Astrocyte of the spinal cord (primary cell): Measurements from ENCODE around the gene NPAS3.

Source experiments
- DNase-seq: peaks from one replicate; pipeline ENCODE4 v3.0.0; 2011; ENCODE audit warnings: low read depth, low spot score
- H3K4me3 ChIP-seq: 2 replicates; pipeline ENCODE4 v1.5.1; 2011; ENCODE audit warnings: low read depth, mild to moderate bottlenecking, low read length, moderate library complexity
- in situ Hi-C: cut with HindIII; loops from 2 replicates; pipeline ENCODE4 v1.10.0; 2017; ENCODE audit warnings: low sequenced_read_pairs
- TF ChIP-seq, protein P1 (sequence below): IDR thresholded peaks from 2 replicates; pipeline ENCODE4 v1.5.1; 2012; ENCODE audit warnings: low read depth, mild to moderate bottlenecking, low read length, inconsistent platforms

NPAS3 gene

DNA sequence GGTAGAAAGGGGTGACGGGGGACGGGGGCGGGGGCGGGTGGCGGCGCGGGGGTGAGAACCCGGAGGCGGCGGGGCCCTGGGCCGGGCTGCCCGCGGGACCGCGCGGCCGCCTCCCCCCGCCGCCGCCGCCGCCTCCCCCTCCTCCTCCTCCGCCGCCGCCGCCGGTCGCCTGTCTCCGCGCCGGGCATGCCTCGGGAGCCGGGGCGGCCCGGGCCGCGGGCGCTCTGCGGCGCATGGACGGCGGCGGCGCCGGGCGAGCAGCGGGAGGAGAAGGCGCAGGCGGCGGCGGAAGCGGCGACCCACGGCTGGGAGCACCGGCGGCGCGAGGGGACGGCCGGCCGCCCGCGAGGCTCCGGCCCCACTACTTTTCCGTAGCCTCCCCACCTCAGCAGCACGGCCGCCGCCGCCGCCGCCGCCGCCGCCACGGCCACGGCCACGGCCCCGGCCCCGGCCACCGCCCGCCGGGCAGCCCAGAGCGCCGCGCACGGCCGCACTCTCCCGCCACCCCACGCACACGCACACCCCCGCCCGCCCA, at the start of gene NPAS3:
Gene NPAS3, plus strand, starts transcription at position 161 of the 535 bp plus-strand sequence.
- no peak for DNase-seq
- H3K4me3 ChIP-seq: peak within 1 kb of the TSS; percentile 59
- in situ Hi-C loops: no loop called here
- TF ChIP-seq, protein P1, sequence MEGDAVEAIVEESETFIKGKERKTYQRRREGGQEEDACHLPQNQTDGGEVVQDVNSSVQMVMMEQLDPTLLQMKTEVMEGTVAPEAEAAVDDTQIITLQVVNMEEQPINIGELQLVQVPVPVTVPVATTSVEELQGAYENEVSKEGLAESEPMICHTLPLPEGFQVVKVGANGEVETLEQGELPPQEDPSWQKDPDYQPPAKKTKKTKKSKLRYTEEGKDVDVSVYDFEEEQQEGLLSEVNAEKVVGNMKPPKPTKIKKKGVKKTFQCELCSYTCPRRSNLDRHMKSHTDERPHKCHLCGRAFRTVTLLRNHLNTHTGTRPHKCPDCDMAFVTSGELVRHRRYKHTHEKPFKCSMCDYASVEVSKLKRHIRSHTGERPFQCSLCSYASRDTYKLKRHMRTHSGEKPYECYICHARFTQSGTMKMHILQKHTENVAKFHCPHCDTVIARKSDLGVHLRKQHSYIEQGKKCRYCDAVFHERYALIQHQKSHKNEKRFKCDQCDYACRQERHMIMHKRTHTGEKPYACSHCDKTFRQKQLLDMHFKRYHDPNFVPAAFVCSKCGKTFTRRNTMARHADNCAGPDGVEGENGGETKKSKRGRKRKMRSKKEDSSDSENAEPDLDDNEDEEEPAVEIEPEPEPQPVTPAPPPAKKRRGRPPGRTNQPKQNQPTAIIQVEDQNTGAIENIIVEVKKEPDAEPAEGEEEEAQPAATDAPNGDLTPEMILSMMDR: no peak

DNA sequence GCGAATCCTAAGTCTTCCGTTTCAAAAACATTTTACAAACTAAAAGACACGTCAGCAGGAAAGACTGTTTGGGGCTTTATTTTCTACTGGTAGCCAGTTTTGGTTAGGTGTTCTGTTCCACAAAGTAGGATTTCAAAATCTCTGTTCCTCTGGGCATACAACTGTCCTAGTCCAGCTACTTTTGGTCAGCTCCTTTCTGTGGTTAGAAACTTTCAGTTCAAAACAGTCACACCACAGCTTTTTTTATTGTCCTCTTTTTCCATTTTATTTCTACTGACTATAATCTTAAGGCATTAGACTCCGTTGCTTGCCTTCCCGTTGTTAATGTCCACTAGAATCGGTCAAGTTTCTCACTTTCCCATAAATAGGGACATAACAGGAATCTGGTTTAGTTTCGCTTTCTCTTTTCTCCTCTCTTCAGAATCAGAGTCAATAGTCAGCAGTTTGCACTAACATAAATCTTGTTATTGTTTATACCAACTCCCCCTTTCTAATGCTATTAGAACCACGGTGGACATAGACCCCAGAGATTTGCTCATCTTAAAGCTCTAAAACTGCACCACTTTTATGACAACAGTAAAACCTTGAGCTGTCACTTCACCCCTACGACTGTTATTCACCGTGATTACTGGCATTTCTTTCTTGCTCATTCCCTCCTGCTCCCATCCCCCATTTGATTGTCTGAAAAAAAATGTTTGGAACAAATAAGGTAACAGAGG, 41.5 kb upstream of the NPAS3 start:
- TF ChIP-seq, protein P1: no peak
- in situ Hi-C loops: no loop called here
- H3K4me3 ChIP-seq: peak overlapping the region; percentile 44
- DNase-seq: peak; percentile 67

DNA sequence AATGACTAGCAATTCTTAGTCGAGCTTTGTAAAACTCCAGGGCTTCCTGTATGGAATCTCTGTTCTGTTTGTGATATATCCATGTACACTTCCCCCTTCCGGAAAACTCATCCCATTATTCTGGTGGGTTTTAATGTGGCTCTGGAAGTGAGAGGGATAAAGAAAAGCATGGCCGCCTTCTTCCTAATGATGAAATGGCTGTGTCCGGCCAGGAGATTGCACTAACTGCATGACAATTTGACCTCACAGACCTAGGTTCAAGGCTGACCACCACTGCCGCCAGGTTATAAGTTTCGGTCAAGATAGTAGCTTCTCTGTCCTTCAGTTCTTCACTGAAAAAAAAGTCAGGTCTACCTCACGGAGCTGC, 41.0 kb upstream of the NPAS3 start:
- DNase-seq: no peak
- peak overlapping the region; percentile 44 for H3K4me3 ChIP-seq
- TF ChIP-seq, protein P1: no peak
- in situ Hi-C loops: no loop called here

DNA sequence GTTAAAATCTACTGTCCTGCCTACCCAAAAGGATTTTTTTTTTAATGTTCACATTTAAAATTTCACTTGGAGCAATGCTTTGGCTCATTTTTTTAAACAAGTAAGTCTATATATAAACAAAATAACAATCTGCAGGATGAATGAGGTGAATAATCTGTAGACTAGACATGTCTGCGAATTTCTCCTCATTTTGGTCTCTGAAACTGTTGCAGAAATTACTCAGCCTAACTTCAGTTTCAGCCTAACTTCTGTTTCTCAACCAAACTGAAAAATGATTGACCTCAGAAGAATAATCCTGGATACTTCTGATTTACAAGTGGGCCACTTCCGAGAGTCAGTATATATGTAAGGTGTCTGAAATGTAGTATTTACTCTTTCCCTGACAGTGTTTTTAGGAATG, 39.8 kb upstream of the NPAS3 start:
- DNase-seq: no peak
- no peak overlapping the region for H3K4me3 ChIP-seq
- in situ Hi-C loops: no loop called here
- TF ChIP-seq, protein P1: no peak

DNA sequence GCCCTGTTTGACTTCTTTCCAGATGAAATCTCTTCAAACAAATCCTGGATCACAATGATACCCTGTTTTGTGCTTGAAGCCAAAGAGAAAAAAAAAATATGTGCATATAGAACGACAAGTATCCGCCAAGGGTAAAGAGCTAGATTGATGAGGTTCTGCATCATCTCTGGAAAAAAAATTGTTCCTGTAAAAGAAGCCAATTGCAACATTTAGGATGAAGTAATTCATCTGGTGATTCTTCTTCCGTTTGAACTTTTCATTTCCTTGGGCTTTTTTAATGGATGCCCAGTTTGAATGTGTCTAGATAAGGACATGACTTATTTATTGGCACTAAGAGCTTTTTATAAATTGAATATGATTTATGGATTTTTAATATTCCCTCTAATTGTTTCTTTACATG, 38.1 kb upstream of the NPAS3 start:
- no peak for DNase-seq
- H3K4me3 ChIP-seq: no peak overlapping the region
- in situ Hi-C loops: no loop called here
- TF ChIP-seq, protein P1: no peak

DNA sequence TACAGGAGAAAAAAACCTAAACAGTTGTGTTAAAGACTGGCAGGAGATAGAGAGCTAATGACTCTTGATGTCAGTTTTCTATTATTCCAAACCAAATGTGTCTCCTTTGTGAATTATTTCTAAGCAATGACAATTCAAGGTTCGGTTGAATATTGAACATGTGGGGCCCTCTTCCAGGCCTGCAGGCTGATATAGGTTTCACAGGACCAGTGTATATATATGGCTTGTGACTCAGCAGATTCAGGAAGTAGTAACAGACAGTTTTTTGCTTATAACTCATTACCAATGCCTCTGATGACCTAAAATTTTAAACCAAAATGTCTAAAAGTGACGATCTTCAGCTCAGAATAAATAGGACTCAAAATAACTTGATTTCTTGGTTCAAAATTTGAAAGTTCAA, 33.7 kb upstream of the NPAS3 start:
- in situ Hi-C loops: no loop called here
- no peak overlapping the region for H3K4me3 ChIP-seq
- TF ChIP-seq, protein P1: no peak
- DNase-seq: no peak
